H9 (cell line): Measurements from ENCODE around the gene TAS2R1. TPM values are rescaled to one million over a fixed set of nuclear protein-coding genes. Genes with fewer than 3 reads are reported as not detected.

ENCODE experiments used
- DNase-seq: peaks from one replicate; pipeline ENCODE4 v3.0.0-alpha.2; 2017
- H2AFZ ChIP-seq: one replicate; pipeline ENCODE4 v1.6.1; 2013; ENCODE audit warnings: mild to moderate bottlenecking, low read length, control low read depth, moderate library complexity
- H2AK5ac ChIP-seq: 2 replicates; pipeline ENCODE4 v1.6.1; 2013; ENCODE audit warnings: low read length, control low read depth, mixed read lengths; ENCODE audit not compliant: insufficient read length
- H2BK120ac ChIP-seq: one replicate; pipeline ENCODE4 v1.6.1; 2013; ENCODE audit warnings: low read depth, mild to moderate bottlenecking, low read length, control low read depth, inconsistent platforms; ENCODE audit not compliant: poor library complexity, severe bottlenecking
- H2BK12ac ChIP-seq: 2 replicates; pipeline ENCODE4 v1.6.1; 2013; ENCODE audit warnings: low read length, control low read depth, mixed read lengths, low read depth; ENCODE audit not compliant: insufficient read length
- H2BK15ac ChIP-seq: 2 replicates; pipeline ENCODE4 v1.6.1; 2013; ENCODE audit warnings: low read depth, low read length, control low read depth
- H2BK20ac ChIP-seq: one replicate; pipeline ENCODE4 v1.6.1; 2013; ENCODE audit warnings: low read depth, mild to moderate bottlenecking, low read length, control low read depth, inconsistent platforms; ENCODE audit not compliant: poor library complexity, severe bottlenecking
- H2BK5ac ChIP-seq: 2 replicates; pipeline ENCODE4 v1.6.1; 2013; ENCODE audit warnings: low read length, control low read depth, mixed read lengths; ENCODE audit not compliant: insufficient read length
- H3K14ac ChIP-seq: 2 replicates; pipeline ENCODE4 v1.6.1; 2013; ENCODE audit warnings: low read length, control low read depth; ENCODE audit not compliant: insufficient read depth
- H3K18ac ChIP-seq: 2 replicates; pipeline ENCODE4 v1.6.1; 2013; ENCODE audit warnings: low read depth, mild to moderate bottlenecking, mixed read lengths, low read length, control low read depth; ENCODE audit not compliant: insufficient read length
- H3K23ac ChIP-seq: 2 replicates; pipeline ENCODE4 v1.6.1; 2013; ENCODE audit warnings: low read length, control low read depth, mixed read lengths, low read depth; ENCODE audit not compliant: insufficient read length
- H3K23me2 ChIP-seq: 2 replicates; pipeline ENCODE4 v1.6.1; 2013; ENCODE audit warnings: low read depth, mild to moderate bottlenecking, mixed read lengths, low read length, control low read depth; ENCODE audit not compliant: insufficient read length, poor library complexity, severe bottlenecking
- H3K27ac ChIP-seq: 2 replicates; pipeline ENCODE4 v1.5.1; 2013; ENCODE audit warnings: low read length, control low read depth, mixed read lengths, low read depth; ENCODE audit not compliant: insufficient read length
- H3K27me3 ChIP-seq: 2 replicates; pipeline ENCODE4 v1.6.1; 2013; ENCODE audit warnings: low read length, control low read depth, inconsistent platforms; ENCODE audit not compliant: insufficient read depth
- H3K4ac ChIP-seq: 2 replicates; pipeline ENCODE4 v1.6.1; 2013; ENCODE audit warnings: low read depth, mild to moderate bottlenecking, control low read depth, inconsistent platforms, low read length, moderate library complexity
- H3K4me1 ChIP-seq: 2 replicates; pipeline ENCODE4 v1.6.1; 2013; ENCODE audit warnings: low read length, control low read depth, inconsistent platforms; ENCODE audit not compliant: insufficient read depth
- H3K4me2 ChIP-seq: 2 replicates; pipeline ENCODE4 v1.6.1; 2013; ENCODE audit warnings: low read length, control low read depth, mixed read lengths; ENCODE audit not compliant: insufficient read length, insufficient read depth
- H3K56ac ChIP-seq: 2 replicates; pipeline ENCODE4 v1.6.1; 2013; ENCODE audit warnings: low read depth, mild to moderate bottlenecking, mixed read lengths, low read length, control low read depth; ENCODE audit not compliant: insufficient read length
- H3K79me1 ChIP-seq: 2 replicates; pipeline ENCODE4 v1.6.1; 2013; ENCODE audit warnings: low read depth, mild to moderate bottlenecking, moderate library complexity, low read length, control low read depth, inconsistent platforms; ENCODE audit not compliant: insufficient read depth, poor library complexity, severe bottlenecking
- H3K79me2 ChIP-seq: 2 replicates; pipeline ENCODE4 v1.6.1; 2013; ENCODE audit warnings: low read length, control low read depth, inconsistent platforms; ENCODE audit not compliant: insufficient read depth
- H3K9ac ChIP-seq: 2 replicates; pipeline ENCODE4 v1.6.1; 2013; ENCODE audit warnings: low read length, control low read depth, mixed read lengths; ENCODE audit not compliant: insufficient read length; ENCODE audit errors: extremely low read depth
- H3K9me3 ChIP-seq: one replicate; pipeline ENCODE4 v1.6.1; 2013; ENCODE audit warnings: low read depth, low read length, inconsistent platforms; ENCODE audit not compliant: control insufficient read depth
- H3T11ph ChIP-seq: one replicate; pipeline ENCODE4 v1.6.1; 2013; ENCODE audit warnings: mild to moderate bottlenecking, low read length, control low read depth, inconsistent platforms
- H4K20me1 ChIP-seq: one replicate; pipeline ENCODE4 v1.6.1; 2013; ENCODE audit not compliant: control insufficient read depth, insufficient read length, insufficient read depth
- H4K5ac ChIP-seq: 2 replicates; pipeline ENCODE4 v1.6.1; 2013; ENCODE audit warnings: low read depth, mild to moderate bottlenecking, mixed read lengths, low read length, control low read depth; ENCODE audit not compliant: insufficient read length
- H4K8ac ChIP-seq: replicated peaks from 2 replicates; pipeline ENCODE4 v1.6.1; 2013; ENCODE audit warnings: low read length, control low read depth, mixed read lengths, low read depth; ENCODE audit not compliant: insufficient read length
- H4K91ac ChIP-seq: 2 replicates; pipeline ENCODE4 v1.6.1; 2013; ENCODE audit warnings: low read depth, mild to moderate bottlenecking, moderate library complexity, mixed read lengths, low read length, control low read depth; ENCODE audit not compliant: insufficient read length
- H3K27ac Mint-ChIP-seq, 3 experiments: 2 replicates in 2 of 3; 3 replicates in 1 of 3; pipeline ENCODE4 v1.8.0; 2020 to 2021; ENCODE audit warnings: mixed read lengths in 3 of 3, mild to moderate bottlenecking in 1 of 3, moderate library complexity in 1 of 3
- H3K27me3 Mint-ChIP-seq: 2 replicates; pipeline ENCODE4 v1.8.0; 2021; ENCODE audit warnings: low read depth, mild to moderate bottlenecking, moderate library complexity, mixed read lengths
- H3K36me3 Mint-ChIP-seq, 3 experiments: 2 replicates in 2 of 3; 3 replicates in 1 of 3; pipeline ENCODE4 v1.8.0; 2020 to 2021; ENCODE audit warnings: low read depth in 3 of 3, mixed read lengths in 3 of 3; ENCODE audit not compliant: insufficient read depth in 1 of 3
- H3K4me1 Mint-ChIP-seq, 2 experiments: 2 replicates each; pipeline ENCODE4 v1.8.0; 2020; ENCODE audit warnings: mixed read lengths in 2 of 2
- H3K4me3 Mint-ChIP-seq, 2 experiments: 2 replicates in 1 of 2; 3 replicates in 1 of 2; pipeline ENCODE4 v1.8.0; 2020 to 2021; ENCODE audit warnings: mild to moderate bottlenecking in 2 of 2, mixed read lengths in 2 of 2, moderate library complexity in 1 of 2
- H3K9me3 Mint-ChIP-seq, 2 experiments: 2 replicates in 1 of 2; 3 replicates in 1 of 2; pipeline ENCODE4 v1.8.0; 2020; ENCODE audit warnings: mild to moderate bottlenecking in 2 of 2, mixed read lengths in 2 of 2, moderate library complexity in 1 of 2
- CTCF ChIP-seq: fragments of 200-600 bp; sonication (generic); conservative IDR thresholded peaks from 3 replicates; pipeline ENCODE4 v1.8.0; 2021; ENCODE audit warnings: antibody characterized with exemption, mild to moderate bottlenecking
- total RNA-seq: library from RNA; stranded (reverse); gene quantifications from 2 replicates; pipeline ENCODE4 v1.2.1, GENCODE V29; 2021

The TAS2R1 gene
- total RNA-seq, 1 experiment from 2014 or later = not detected

GRCh38 chr5:9594913-9595312 lies 35.2 kb downstream of the TAS2R1 start:
- Histone ChIP-seq H3K4me1 (peaks cover 4% of the 10 kb centered on the region; the same call in 1 of the 2 replicates), H2BK5ac (no peak overlapping the region), H3T11ph (no peak overlapping the region), H4K5ac (no peak overlapping the region), H2BK12ac (no peak overlapping the region), H3K14ac (no peak overlapping the region), H3K56ac (no peak overlapping the region), H4K91ac (no peak overlapping the region), H3K4me2 (no peak overlapping the region), H3K27me3 (no peaks in the 10 kb centered on the region), H3K27ac (no peak overlapping the region), H3K79me1 (no peaks in the 10 kb centered on the region), H2AFZ (no peak overlapping the region), H3K18ac (no peak overlapping the region), H3K23ac (no peak overlapping the region), H4K20me1 (no peaks in the 10 kb centered on the region), H3K9me3 (no peaks in the 10 kb centered on the region), H3K23me2 (no peaks in the 10 kb centered on the region), H3K79me2 (no peaks in the 10 kb centered on the region), H2AK5ac (no peak overlapping the region), H4K8ac (no peak overlapping the region), H2BK120ac (no peak overlapping the region), H2BK15ac (no peak overlapping the region), H3K4ac (no peak overlapping the region), H3K9ac (no peak overlapping the region), H2BK20ac (no peak overlapping the region)
- H3K4me3 Mint-ChIP-seq = no peak overlapping the region
- no peak for TF ChIP-seq CTCF
- H3K27ac Mint-ChIP-seq = no peak overlapping the region
- H3K27me3 Mint-ChIP-seq = no peaks in the 10 kb centered on the region
- H3K36me3 Mint-ChIP-seq = no peaks in the 10 kb centered on the region
- DNase-seq = no peak
- H3K9me3 Mint-ChIP-seq = no peaks in the 10 kb centered on the region
- peaks cover 19 to 30% of the 10 kb centered on the region in 2 experiments for H3K4me1 Mint-ChIP-seq
